Stimulated activated CD4-positive, alpha-beta T cell treated with anti-CD3 and anti-CD28 coated beads, Interleukin-4, amount 100 ng/mL, for 48 hours (primary cell): ENCODE results near the gene LCTL.
A peak's percentile ranks its signal among the peaks of the same experiment; 100 is the strongest.
"Not testable (repeated sequence)": the region's sequence is repeated elsewhere in the genome, so short reads cannot be mapped to it uniquely, and the experiment has no call there.

Experiments used
- DNase-seq, 2 donors: peaks; one replicate each; pipeline ENCODE4 v3.0.0-alpha.2; 2020; ENCODE audit warnings: low read depth in 2 of 2

Gene LCTL

GRCh38 chr15:66565141-66565641, 607 bp downstream of the LCTL start:
- DNase-seq, result no peak

- DNase-seq, result no peak
These were observed 1.4 kb downstream of the LCTL start for GRCh38 chr15:66564136-66565041.

GRCh38 chr15:66563566-66564110, 2.2 kb downstream of the LCTL start:
- DNase-seq, result no peak

- DNase-seq, result no peak
These were observed 2.7 kb downstream of the LCTL start for GRCh38 chr15:66563126-66563525.

GRCh38 chr15:66560856-66561525, 4.8 kb downstream of the LCTL start:
- no peak for DNase-seq

- no peak for DNase-seq
These were observed 7.5 kb downstream of the LCTL start for GRCh38 chr15:66558271-66558670.

- DNase-seq, result no peak
These were observed 10.1 kb downstream of the LCTL start for GRCh38 chr15:66555685-66556084.

- no peak for DNase-seq
These were observed 20.5 kb downstream of the LCTL start for GRCh38 chr15:66545255-66545654.

GRCh38 chr15:66542896-66543295, 22.9 kb downstream of the LCTL start:
- DNase-seq, result no peak

GRCh38 chr15:66535056-66535455, 30.7 kb downstream of the LCTL start:
- DNase-seq, result no peak

- DNase-seq, result no peak
These were observed 41.0 kb downstream of the LCTL start for GRCh38 chr15:66524838-66525237.

GRCh38 chr15:66523926-66524325, 41.9 kb downstream of the LCTL start:
- no peak for DNase-seq

GRCh38 chr15:66515901-66516322, 49.9 kb downstream of the LCTL start:
- no peak for DNase-seq

- DNase-seq, result no peak
These were observed 51.2 kb downstream of the LCTL start for GRCh38 chr15:66514586-66514985.

- no peak for DNase-seq
These were observed 57.4 kb downstream of the LCTL start for GRCh38 chr15:66508293-66508883.

- no peak for DNase-seq
These were observed 60.0 kb downstream of the LCTL start for GRCh38 chr15:66505818-66506217.

- no peak for DNase-seq
These were observed 60.4 kb downstream of the LCTL start for GRCh38 chr15:66505430-66505811.

GRCh38 chr15:66504563-66505429, 61.0 kb downstream of the LCTL start, which contains the start of the genes RPL4 and ZWILCH:
Gene RPL4, minus strand, starts transcription at chr15:66504855. Its CDS starts 65 bp downstream, at chr15:66504790.
Gene ZWILCH, plus strand, starts transcription at chr15:66505326. Its CDS starts 13 bp downstream, at chr15:66505339.
- peak; percentile 61 to 75 for DNase-seq

GRCh38 chr15:66503780-66504562, 61.8 kb downstream of the LCTL start:
- no peak for DNase-seq

GRCh38 chr15:66503041-66503648, 62.7 kb downstream of the LCTL start:
- DNase-seq, result not testable (repeated sequence)
